HepG2 (cell line): ENCODE results near the gene SPACA5B. TPM values are rescaled to one million over a fixed set of nuclear protein-coding genes. Genes with fewer than 3 reads are reported as not detected.

Experiments
- ATAC-seq: fragments of 200-7000 bp; cut with Tn5 transposase; 3 replicates; pipeline ENCODE4 v1.9.1; 2020; ENCODE audit warnings: mild to moderate bottlenecking, moderate library complexity
- BruUV-seq: library from RNA; stranded (reverse); fragments of 400-500 nt; replicated peaks from 2 replicates; lab custom pipeline; 2021; lab: Mats Ljungman, UMichigan
- CTCF ChIA-PET: fragments of 300-600 bp; formaldehyde crosslinking; extraction: SDS; loops from one replicate; lab custom pipeline; 2021; ENCODE audit warnings: low total read pairs, inconsistent platforms, low intra/inter-chr PET ratio; lab: Yijun Ruan, JAX
- POLR2A ChIA-PET: fragments of 350-600 bp; sonication (Branson Sonifier 250); formaldehyde crosslinking; loops from one replicate; lab custom pipeline; 2020; ENCODE audit warnings: antibody characterized with exemption, inconsistent platforms; lab: Yijun Ruan, JAX
- DNase-seq: peaks from one replicate; pipeline ENCODE4 v3.0.0-alpha.2; 2015; ENCODE audit warnings: low spot score
- FAIRE-seq: peaks from 3 replicates; lab custom pipeline; 2011; peaks lifted over from hg19 to GRCh38; lab: Jason Lieb, UNC
- H2AFZ ChIP-seq: one replicate; pipeline ENCODE4 v1.6.1; 2011; ENCODE audit warnings: low read length, inconsistent platforms
- H3K27ac ChIP-seq: fragments of 300-600 bp; 3 replicates; pipeline ENCODE4 v1.8.0; 2011; ENCODE audit warnings: mixed run types, mild to moderate bottlenecking, mixed read lengths, low read length, inconsistent platforms; ENCODE audit not compliant: insufficient read depth; ENCODE audit errors: extremely low read length
- H3K27me3 ChIP-seq, 2 experiments: fragments of 200-600 bp in 1 of 2; 2 replicates in 1 of 2; 3 replicates in 1 of 2; pipeline versions ENCODE4 v1.6.0 to v1.8.0; 2011; ENCODE audit warnings: low read length in 2 of 2, mild to moderate bottlenecking in 2 of 2, moderate library complexity in 2 of 2, inconsistent platforms in 1 of 2; ENCODE audit not compliant: insufficient read depth in 2 of 2, control insufficient read depth in 1 of 2
- H3K36me3 ChIP-seq, 2 experiments: fragments of 200-600 bp in 1 of 2; replicated peaks in 1 of 2; 2 replicates in 1 of 2; 3 replicates in 1 of 2; pipeline versions ENCODE4 v1.5.1 to v1.8.0; 2011; ENCODE audit warnings: low read length in 2 of 2, inconsistent platforms in 1 of 2; ENCODE audit not compliant: insufficient read depth in 2 of 2, control insufficient read depth in 1 of 2
- H3K4me1 ChIP-seq: 2 replicates; pipeline ENCODE4 v1.5.1; 2012; ENCODE audit warnings: low read length, inconsistent platforms; ENCODE audit not compliant: insufficient read depth
- H3K4me2 ChIP-seq: 2 replicates; pipeline ENCODE4 v1.6.0; 2011; ENCODE audit warnings: low read depth, low read length, inconsistent platforms
- H3K4me3 ChIP-seq, 3 experiments: fragments of 200-600 bp in 1 of 3; sonication (generic), shearing (Covaris generic) in 1 of 3; replicated peaks in 1 of 3; 2 replicates each; pipeline ENCODE4 v1.5.1; 2011 to 2016; ENCODE audit warnings: low read length in 3 of 3, inconsistent platforms in 2 of 3, low read depth in 2 of 3, mild to moderate bottlenecking in 2 of 3, control low read depth in 1 of 3, mixed read lengths in 1 of 3; ENCODE audit not compliant: insufficient read depth in 1 of 3
- H3K79me2 ChIP-seq: one replicate; pipeline ENCODE4 v1.6.1; 2011; ENCODE audit warnings: low read length, inconsistent platforms; ENCODE audit not compliant: insufficient read depth
- H3K9ac ChIP-seq: 2 replicates; pipeline ENCODE4 v1.6.0; 2011; ENCODE audit warnings: mild to moderate bottlenecking, low read depth, low read length, inconsistent platforms; ENCODE audit not compliant: insufficient read depth
- H3K9me3 ChIP-seq: 2 replicates; pipeline ENCODE4 v1.5.1; 2012; ENCODE audit warnings: mild to moderate bottlenecking, low read length
- H4K20me1 ChIP-seq: 2 replicates; pipeline ENCODE4 v1.6.0; 2011; ENCODE audit warnings: inconsistent platforms, mild to moderate bottlenecking, low read length, moderate library complexity; ENCODE audit not compliant: insufficient read depth
- BRF2 ChIP-seq: sonication (generic); formaldehyde crosslinking; IDR thresholded peaks from 2 replicates; pipeline ENCODE4 v1.8.1; 2022; ENCODE audit warnings: mild to moderate bottlenecking, missing genetic modification reagents
- FOXA3 ChIP-seq: IDR thresholded peaks from 2 replicates; pipeline ENCODE4 v1.6.1; 2016; ENCODE audit warnings: missing genetic modification reagents, missing compliant biosample characterization
- HNRNPK ChIP-seq: fragments of 200-400 bp; formaldehyde crosslinking; IDR thresholded peaks from 2 replicates; pipeline ENCODE4 v1.6.1; 2018; ENCODE audit warnings: low read length, low read depth, moderate library complexity, mild to moderate bottlenecking; ENCODE audit not compliant: poor library complexity, severe bottlenecking
- KDM1A ChIP-seq: IDR thresholded peaks from 2 replicates; pipeline ENCODE4 v1.6.1; 2016; ENCODE audit warnings: missing compliant biosample characterization
- KDM3A ChIP-seq: IDR thresholded peaks from 2 replicates; pipeline ENCODE4 v1.6.1; 2018; ENCODE audit warnings: low read depth, missing compliant biosample characterization
- POLR2A ChIP-seq, 2 experiments: IDR thresholded peaks; 2 replicates each; pipeline ENCODE4 v1.6.1; 2011; ENCODE audit warnings: low read depth in 2 of 2, low read length in 2 of 2, mild to moderate bottlenecking in 1 of 2, moderate library complexity in 1 of 2; ENCODE audit not compliant: insufficient read depth in 1 of 2
- RFX3 ChIP-seq: IDR thresholded peaks from 2 replicates; pipeline ENCODE4 v1.6.1; 2016; ENCODE audit warnings: missing biosample characterization, missing genetic modification reagents
- SOX5 ChIP-seq: IDR thresholded peaks from 2 replicates; pipeline ENCODE4 v1.6.1; 2016; ENCODE audit warnings: borderline replicate concordance
- SOX6 ChIP-seq, 2 experiments: fragments of 450-650 bp in 1 of 2; sonication (generic) in 1 of 2; formaldehyde crosslinking in 1 of 2; IDR thresholded peaks; 2 replicates each; pipeline versions ENCODE4 v1.4.0 to v1.6.1; 2017 to 2020; ENCODE audit warnings: antibody characterized with exemption in 1 of 2, mild to moderate bottlenecking in 1 of 2, missing genetic modification reagents in 1 of 2
- SRF ChIP-seq: IDR thresholded peaks from 2 replicates; pipeline ENCODE4 v1.6.1; 2011; ENCODE audit warnings: mild to moderate bottlenecking, low read depth, low read length, moderate library complexity
- ZBTB14 ChIP-seq: sonication (generic); formaldehyde crosslinking; IDR thresholded peaks from 2 replicates; pipeline ENCODE4 v1.4.0; 2020; ENCODE audit warnings: missing genetic modification reagents
- ZFP41 ChIP-seq: sonication (generic); formaldehyde crosslinking; IDR thresholded peaks from 2 replicates; pipeline ENCODE4 v1.4.0; 2020; ENCODE audit warnings: mild to moderate bottlenecking, missing genetic modification reagents, borderline replicate concordance
- ZNF276 ChIP-seq: sonication (generic); formaldehyde crosslinking; IDR thresholded peaks from 2 replicates; pipeline ENCODE4 v1.4.0; 2020; ENCODE audit warnings: mild to moderate bottlenecking, low read depth, missing genetic modification reagents
- ZNF710 ChIP-seq: sonication (generic); formaldehyde crosslinking; IDR thresholded peaks from 2 replicates; pipeline ENCODE4 v1.5.0; 2020; ENCODE audit warnings: mild to moderate bottlenecking, missing genetic modification reagents, borderline replicate concordance
- ZSCAN9 ChIP-seq: IDR thresholded peaks from 2 replicates; pipeline ENCODE4 v1.6.1; 2016; ENCODE audit warnings: borderline replicate concordance
- in situ Hi-C: cut with HindIII; loops from 2 replicates; pipeline ENCODE4 v1.10.0; 2017; ENCODE audit warnings: low pct_unique_long_range_greater_than_20kb; ENCODE audit not compliant: extremely low pct_ligation_motif_present
- intact Hi-C: fragments of 100-400 bp; cut with micrococcal nuclease; formaldehyde crosslinking; loops from one replicate; pipeline ENCODE4 v1.10.0; 2022; ENCODE audit not compliant: unreplicated experiment
- polyA plus RNA-seq, 8 experiments: library from polyadenylated mRNA; depleted of rRNA in 3 of 8; stranded (reverse) in 7 of 8; unstranded in 1 of 8; fragments of >200 nt; fragmentation: Illumina TruSeq in 4 of 8; extraction: Trizol in 4 of 8; gene quantifications; 2 replicates each; pipeline versions ENCODE4 v1.2.1 to v1.2.3, GENCODE V29; 2011 to 2016; ENCODE audit warnings: low read depth in 4 of 8, missing spikeins in 1 of 8, mixed read lengths in 1 of 8; ENCODE audit not compliant: insufficient read depth in 1 of 8
- total RNA-seq, 5 experiments: library from RNA; depleted of rRNA; stranded (reverse); fragments of >200 nt; fragmentation: Illumina TruSeq; extraction: Trizol; gene quantifications; 2 replicates each; pipeline ENCODE4 v1.2.3, GENCODE V29; 2016; ENCODE audit warnings: low read depth in 1 of 5
- TF ChIP-seq, protein P1 (sequence below): sonication (generic); formaldehyde crosslinking; IDR thresholded peaks from 2 replicates; pipeline ENCODE4 v1.4.0; 2020; ENCODE audit warnings: missing genetic modification reagents

SPACA5B gene
- total and polyA plus RNA-seq, 2 of the 13 experiments (the other 11 are each of a cell fraction or from before 2014, with no cell fraction given), result not detected

GRCh38 chrX:48086082-48086481, 44.3 kb upstream of the SPACA5B start:
- Histone ChIP-seq H3K4me1 (0 out of 2 replicates have a peak, but pooled peaks cover 6% of the 10 kb centered on the region), H2AFZ (no peak overlapping the region), H3K4me3 (no peak overlapping the region), H3K36me3 (no peaks in the 10 kb centered on the region), H3K4me2 (no peak overlapping the region), H3K9ac (no peak overlapping the region), H3K27ac (no peak overlapping the region), H3K27me3 (no peaks in the 10 kb centered on the region), H4K20me1 (no peaks in the 10 kb centered on the region), H3K79me2 (no peaks in the 10 kb centered on the region), H3K9me3 (no peaks in the 10 kb centered on the region)
- POLR2A ChIA-PET, result interaction anchor here (0.6 kb wide), 1 partner anchor 453 kb away, joined by 3 read pairs; the partner anchor contains the start of gene TBC1D25
- intact Hi-C loops (loop anchor here (10.0 kb wide), 1 partner anchor 409 kb away; no protein-coding TSS in a partner anchor), in situ Hi-C loops (no loop called here)
- FAIRE-seq (no peak), DNase-seq (peak; percentile 27), ATAC-seq (no peak; the same call in 1 of the 3 replicates)
- BruUV-seq, result no TSS peak
- CTCF ChIA-PET, result no interaction called here
- no peak for TF ChIP-seq FOXA3 (CRISPR knock-in tag)
- TF ChIP-seq POLR2A (IDR thresholded peaks at IDR 0.05; ENCODE audit: insufficient read depth in 1 of 2, low read depth in 2 of 2, low read length in 2 of 2), result no peak
- no peak for TF ChIP-seq ZNF276
- TF ChIP-seq HNRNPK, result no peak
- no peak for TF ChIP-seq ZNF710 (CRISPR knock-in tag)
- no peak for TF ChIP-seq BRF2
- peak; percentile 85; the same call in 1 of the 2 replicates for TF ChIP-seq SOX5 (CRISPR knock-in tag)
- no peak for TF ChIP-seq ZBTB14
- TF ChIP-seq RFX3 (CRISPR knock-in tag), result no peak
- TF ChIP-seq KDM3A, result no peak
- TF ChIP-seq KDM1A (CRISPR knock-in tag), result no peak
- TF ChIP-seq SOX6 (IDR thresholded peaks at IDR 0.05), result no peak
- TF ChIP-seq SOX6 (CRISPR knock-in tag; IDR thresholded peaks at IDR 0.05), result peak; percentile 33; the same call in 1 of the 2 replicates
- TF ChIP-seq SRF, result peak; percentile 66; the same call in 1 of the 2 replicates
- TF ChIP-seq ZFP41 (CRISPR knock-in tag), result no peak
- TF ChIP-seq, protein P1, sequence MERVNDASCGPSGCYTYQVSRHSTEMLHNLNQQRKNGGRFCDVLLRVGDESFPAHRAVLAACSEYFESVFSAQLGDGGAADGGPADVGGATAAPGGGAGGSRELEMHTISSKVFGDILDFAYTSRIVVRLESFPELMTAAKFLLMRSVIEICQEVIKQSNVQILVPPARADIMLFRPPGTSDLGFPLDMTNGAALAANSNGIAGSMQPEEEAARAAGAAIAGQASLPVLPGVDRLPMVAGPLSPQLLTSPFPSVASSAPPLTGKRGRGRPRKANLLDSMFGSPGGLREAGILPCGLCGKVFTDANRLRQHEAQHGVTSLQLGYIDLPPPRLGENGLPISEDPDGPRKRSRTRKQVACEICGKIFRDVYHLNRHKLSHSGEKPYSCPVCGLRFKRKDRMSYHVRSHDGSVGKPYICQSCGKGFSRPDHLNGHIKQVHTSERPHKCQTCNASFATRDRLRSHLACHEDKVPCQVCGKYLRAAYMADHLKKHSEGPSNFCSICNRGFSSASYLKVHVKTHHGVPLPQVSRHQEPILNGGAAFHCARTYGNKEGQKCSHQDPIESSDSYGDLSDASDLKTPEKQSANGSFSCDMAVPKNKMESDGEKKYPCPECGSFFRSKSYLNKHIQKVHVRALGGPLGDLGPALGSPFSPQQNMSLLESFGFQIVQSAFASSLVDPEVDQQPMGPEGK (CRISPR knock-in tag), result no peak
- TF ChIP-seq ZSCAN9 (CRISPR knock-in tag), result no peak
